ENCODE data around the gene TNK1.

- TF ChIP-seq CTCF (conservative IDR thresholded peaks at IDR 0.05 in 1 of 2, IDR thresholded peaks at IDR 0.05 in 1 of 2; ENCODE audit: extremely low read depth in 1 of 2, insufficient read depth in 1 of 2, low read depth in 1 of 2, low read length in 2 of 2) (no peak), EZH2 (IDR thresholded peaks at IDR 0.05; ENCODE audit: borderline replicate concordance, low read length) (no peak)
Measured at GRCh38 chr17:7363311-7363710, 17.6 kb upstream of the TNK1 start.

All from mammary epithelial cell (primary cell).